ENCODE results near the gene STIMATE. TPM values are rescaled to one million over a fixed set of nuclear protein-coding genes. Genes with fewer than 3 reads are reported as not detected.

The STIMATE gene
- polyA plus RNA-seq, 3 donors, result 8.9 to 49.9 (median 11.7) TPM

DNA sequence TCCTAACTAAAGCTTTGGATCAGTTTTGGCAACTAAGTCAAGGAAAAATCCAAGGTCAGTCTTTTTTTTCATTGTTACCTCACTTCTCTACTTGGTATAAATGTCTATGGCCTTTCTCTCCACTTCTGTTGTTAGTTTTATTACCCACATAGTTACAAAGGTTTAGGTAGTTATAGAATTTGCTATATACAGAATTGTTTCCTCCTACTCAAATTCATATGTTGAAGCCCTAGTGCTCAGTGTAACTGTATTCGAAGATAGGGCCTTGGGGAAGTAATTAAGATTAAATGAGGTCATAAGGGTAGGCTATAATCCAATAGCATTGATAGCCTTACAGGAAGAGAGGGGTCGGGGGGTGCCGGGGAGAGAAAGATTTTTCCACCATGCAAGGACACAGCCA is 19.7 kb upstream of the STIMATE start:
- Mint-ChIP-seq H3K27me3 (ENCODE audit: low read depth in 3 of 3) (peaks cover 0 to 1% (median 0%) of the 10 kb centered on the region in 3 donors), H3K36me3 (peaks cover 17 to 21% of the 10 kb centered on the region in 2 donors), H3K4me3 (no peak overlapping the region), H3K4me1 (peaks cover 50% of the 10 kb centered on the region), H3K27ac (peak overlapping the region in 1 of 7 donors; percentile 5), H3K9me3 (no peaks in the 10 kb centered on the region)
- H3K36me3 ChIP-seq (replicated peaks in 1 of 2; ENCODE audit: control insufficient read depth in 1 of 2, insufficient read depth in 2 of 2, low read length in 2 of 2), result peaks cover 0 to 14% of the 10 kb centered on the region in 2 donors
- no CpG with 5 or more reads among the region's 3 CpGs for WGBS (ENCODE audit: insufficient coverage)
- TF ChIP-seq, protein P1, sequence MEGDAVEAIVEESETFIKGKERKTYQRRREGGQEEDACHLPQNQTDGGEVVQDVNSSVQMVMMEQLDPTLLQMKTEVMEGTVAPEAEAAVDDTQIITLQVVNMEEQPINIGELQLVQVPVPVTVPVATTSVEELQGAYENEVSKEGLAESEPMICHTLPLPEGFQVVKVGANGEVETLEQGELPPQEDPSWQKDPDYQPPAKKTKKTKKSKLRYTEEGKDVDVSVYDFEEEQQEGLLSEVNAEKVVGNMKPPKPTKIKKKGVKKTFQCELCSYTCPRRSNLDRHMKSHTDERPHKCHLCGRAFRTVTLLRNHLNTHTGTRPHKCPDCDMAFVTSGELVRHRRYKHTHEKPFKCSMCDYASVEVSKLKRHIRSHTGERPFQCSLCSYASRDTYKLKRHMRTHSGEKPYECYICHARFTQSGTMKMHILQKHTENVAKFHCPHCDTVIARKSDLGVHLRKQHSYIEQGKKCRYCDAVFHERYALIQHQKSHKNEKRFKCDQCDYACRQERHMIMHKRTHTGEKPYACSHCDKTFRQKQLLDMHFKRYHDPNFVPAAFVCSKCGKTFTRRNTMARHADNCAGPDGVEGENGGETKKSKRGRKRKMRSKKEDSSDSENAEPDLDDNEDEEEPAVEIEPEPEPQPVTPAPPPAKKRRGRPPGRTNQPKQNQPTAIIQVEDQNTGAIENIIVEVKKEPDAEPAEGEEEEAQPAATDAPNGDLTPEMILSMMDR (IDR thresholded peaks at IDR 0.05), result no peak
- H3K27me3 ChIP-seq (ENCODE audit: control insufficient read depth in 2 of 2, insufficient read depth in 2 of 2, low read length in 2 of 2), result no peaks in the 10 kb centered on the region
- H3K4me1 ChIP-seq (ENCODE audit: control insufficient read depth in 1 of 2, insufficient read depth in 2 of 2, low read length in 2 of 2), result peaks cover 44 to 48% of the 10 kb centered on the region in 2 donors
- H3K27ac ChIP-seq (ENCODE audit: low read depth in 1 of 2, low read length in 2 of 2), result no peak overlapping the region
- H4K20me1 ChIP-seq (ENCODE audit: insufficient read depth, low read length), result no peaks in the 10 kb centered on the region
- H3K9ac ChIP-seq (ENCODE audit: insufficient read depth, low read length, poor library complexity, severe bottlenecking), result no peak overlapping the region
- H3K4me2 ChIP-seq (replicated peaks; ENCODE audit: extremely low read depth, low read length, poor library complexity, severe bottlenecking), result no peak overlapping the region
- no peak for DNase-seq
- intact Hi-C loops (cut with micrococcal nuclease), result no loop called here
- H2AFZ ChIP-seq (ENCODE audit: insufficient read depth, low read depth, low read length, poor library complexity, severe bottlenecking), result no peak overlapping the region
- H3K4me3 ChIP-seq (replicated peaks in 1 of 3; ENCODE audit: low read depth in 2 of 3, low read length in 3 of 3), result no peak overlapping the region
- H3K79me2 ChIP-seq (ENCODE audit: insufficient read depth, low read length), result no peaks in the 10 kb centered on the region
- no peaks in the 10 kb centered on the region for H3K9me3 ChIP-seq (replicated peaks in 1 of 2; ENCODE audit: control insufficient read depth in 1 of 2, insufficient read depth in 1 of 2, low read length in 2 of 2)

DNA sequence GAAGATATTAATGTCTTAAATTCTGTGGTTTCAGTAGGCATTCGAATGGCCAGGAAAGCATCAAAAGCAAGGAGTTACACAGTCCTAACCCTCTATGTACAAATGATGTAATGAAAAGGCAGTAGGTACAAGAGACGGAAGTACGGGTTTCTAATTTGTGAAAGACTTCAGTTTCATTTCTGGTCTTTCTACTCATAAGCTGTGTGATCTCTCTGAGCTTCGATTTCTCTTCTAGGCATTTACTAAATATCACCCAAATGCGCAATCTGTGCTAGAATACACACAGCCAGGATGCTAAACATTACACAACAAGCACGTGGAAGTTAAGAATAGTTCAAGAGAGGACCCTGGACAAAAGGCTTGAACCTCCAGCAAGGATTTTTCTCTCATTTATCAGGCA is 17.9 kb upstream of the STIMATE start:
- TF ChIP-seq, protein P1 (IDR thresholded peaks at IDR 0.05), result no peak
- Histone ChIP-seq H3K9me3 (replicated peaks in 1 of 2; ENCODE audit: control insufficient read depth in 1 of 2, insufficient read depth in 1 of 2, low read length in 2 of 2) (no peaks in the 10 kb centered on the region), H4K20me1 (ENCODE audit: insufficient read depth, low read length) (no peaks in the 10 kb centered on the region), H3K9ac (ENCODE audit: insufficient read depth, low read length, poor library complexity, severe bottlenecking) (peak overlapping the region; percentile 20), H3K79me2 (ENCODE audit: insufficient read depth, low read length) (no peaks in the 10 kb centered on the region), H3K36me3 (replicated peaks in 1 of 2; ENCODE audit: control insufficient read depth in 1 of 2, insufficient read depth in 2 of 2, low read length in 2 of 2) (peaks cover 0 to 19% of the 10 kb centered on the region in 2 donors), H2AFZ (ENCODE audit: insufficient read depth, low read depth, low read length, poor library complexity, severe bottlenecking) (peak overlapping the region; percentile 39), H3K27me3 (ENCODE audit: control insufficient read depth in 2 of 2, insufficient read depth in 2 of 2, low read length in 2 of 2) (no peaks in the 10 kb centered on the region), H3K4me1 (ENCODE audit: control insufficient read depth in 1 of 2, insufficient read depth in 2 of 2, low read length in 2 of 2) (peaks cover 27 to 30% of the 10 kb centered on the region in 2 donors), H3K4me2 (replicated peaks; ENCODE audit: extremely low read depth, low read length, poor library complexity, severe bottlenecking) (peak overlapping the region; percentile 54), H3K27ac (ENCODE audit: low read depth in 1 of 2, low read length in 2 of 2) (peak overlapping the region in 1 of 2 donors; percentile 75), H3K4me3 (replicated peaks in 1 of 3; ENCODE audit: low read depth in 2 of 3, low read length in 3 of 3) (peak overlapping the region in 1 of 3 experiments; percentile 39)
- Mint-ChIP-seq H3K27ac (peak overlapping the region; percentile 71 to 90 (median 75)), H3K27me3 (ENCODE audit: low read depth in 3 of 3) (peaks cover 0 to 1% (median 0%) of the 10 kb centered on the region in 3 donors), H3K36me3 (peaks cover 25 to 27% of the 10 kb centered on the region in 2 donors), H3K4me1 (peaks cover 33% of the 10 kb centered on the region), H3K4me3 (peak overlapping the region in 1 of 2 donors; percentile 55), H3K9me3 (no peaks in the 10 kb centered on the region)
- WGBS (ENCODE audit: insufficient coverage), result 0% methylated on average over 2 of the region's 6 CpGs
- DNase-seq, result peak; percentile 37 to 61 (median 51)
- intact Hi-C loops (cut with micrococcal nuclease), result no loop called here
